ENCODE results near the gene CDKAL1.

CDKAL1 gene

DNA sequence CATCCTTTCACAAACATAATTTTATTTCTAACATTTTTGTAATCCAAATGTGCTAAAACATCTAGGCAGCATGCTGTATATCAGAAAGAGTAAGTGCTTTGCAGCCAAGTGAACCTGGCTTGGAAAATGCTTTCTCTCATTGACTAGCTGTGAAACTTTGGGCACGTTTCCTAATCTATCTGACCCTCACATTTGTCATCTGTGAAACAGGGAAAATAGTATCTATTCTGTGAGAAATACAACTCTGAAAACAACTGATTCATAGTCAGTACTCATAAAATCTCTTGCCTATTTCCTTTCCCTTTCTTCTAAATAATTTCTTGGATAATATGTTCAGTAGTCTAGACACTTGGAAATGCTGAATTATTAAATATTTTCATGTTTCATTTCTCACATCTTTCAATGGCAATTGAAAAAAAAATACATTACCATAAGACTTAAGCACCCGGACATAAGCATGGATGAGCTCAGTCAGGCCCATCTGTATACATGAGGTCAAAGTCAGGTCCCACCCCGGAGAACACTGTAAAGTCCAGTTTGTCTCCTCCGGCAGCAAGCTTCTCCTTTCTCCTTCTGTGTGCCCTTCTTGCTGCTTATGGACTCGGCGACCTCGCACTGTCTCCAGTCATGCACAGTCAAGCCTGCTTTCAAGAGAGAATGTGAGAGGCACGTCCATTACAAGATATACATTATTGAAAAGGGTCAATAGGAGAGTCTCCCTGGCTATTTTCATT, 604.2 kb downstream of the CDKAL1 start:
- no peaks in the 10 kb centered on the region for H3K36me3 ChIP-seq (replicated peaks)
- in situ Hi-C loops (cut with HindIII; ENCODE audit: low pct_ligation_motif_present, low sequenced_read_pairs) = no loop called here
- DNase-seq = no peak
- TF ChIP-seq, protein P1, sequence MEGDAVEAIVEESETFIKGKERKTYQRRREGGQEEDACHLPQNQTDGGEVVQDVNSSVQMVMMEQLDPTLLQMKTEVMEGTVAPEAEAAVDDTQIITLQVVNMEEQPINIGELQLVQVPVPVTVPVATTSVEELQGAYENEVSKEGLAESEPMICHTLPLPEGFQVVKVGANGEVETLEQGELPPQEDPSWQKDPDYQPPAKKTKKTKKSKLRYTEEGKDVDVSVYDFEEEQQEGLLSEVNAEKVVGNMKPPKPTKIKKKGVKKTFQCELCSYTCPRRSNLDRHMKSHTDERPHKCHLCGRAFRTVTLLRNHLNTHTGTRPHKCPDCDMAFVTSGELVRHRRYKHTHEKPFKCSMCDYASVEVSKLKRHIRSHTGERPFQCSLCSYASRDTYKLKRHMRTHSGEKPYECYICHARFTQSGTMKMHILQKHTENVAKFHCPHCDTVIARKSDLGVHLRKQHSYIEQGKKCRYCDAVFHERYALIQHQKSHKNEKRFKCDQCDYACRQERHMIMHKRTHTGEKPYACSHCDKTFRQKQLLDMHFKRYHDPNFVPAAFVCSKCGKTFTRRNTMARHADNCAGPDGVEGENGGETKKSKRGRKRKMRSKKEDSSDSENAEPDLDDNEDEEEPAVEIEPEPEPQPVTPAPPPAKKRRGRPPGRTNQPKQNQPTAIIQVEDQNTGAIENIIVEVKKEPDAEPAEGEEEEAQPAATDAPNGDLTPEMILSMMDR (IDR thresholded peaks at IDR 0.05; ENCODE audit: low read depth, low read length, missing control alignments) = no peak
- H3K27ac ChIP-seq = no peak overlapping the region
- no peaks in the 10 kb centered on the region for H3K27me3 ChIP-seq (replicated peaks)
- H3K4me3 ChIP-seq (ENCODE audit: low read depth, low read length) = no peak overlapping the region

- TF ChIP-seq, protein P1 (IDR thresholded peaks at IDR 0.05; ENCODE audit: low read depth, low read length, missing control alignments) = no peak
- no peaks in the 10 kb centered on the region for H3K36me3 ChIP-seq (replicated peaks)
- no peak overlapping the region for H3K27ac ChIP-seq
- no peaks in the 10 kb centered on the region for H3K27me3 ChIP-seq (replicated peaks)
- no peak overlapping the region for H3K4me3 ChIP-seq (ENCODE audit: low read depth, low read length)
- in situ Hi-C loops (cut with HindIII; ENCODE audit: low pct_ligation_motif_present, low sequenced_read_pairs) = no loop called here
- no peak for DNase-seq
Measured at GRCh38 chr6:21140966-21141365, 606.7 kb downstream of the CDKAL1 start.

GRCh38 chr6:21141616-21142303, 607.5 kb downstream of the CDKAL1 start:
- in situ Hi-C loops (cut with HindIII; ENCODE audit: low pct_ligation_motif_present, low sequenced_read_pairs) = no loop called here
- TF ChIP-seq, protein P1 (IDR thresholded peaks at IDR 0.05; ENCODE audit: low read depth, low read length, missing control alignments) = no peak

GRCh38 chr6:21142741-21143140, 608.5 kb downstream of the CDKAL1 start:
- Histone ChIP-seq H3K36me3 (replicated peaks) (no peaks in the 10 kb centered on the region), H3K27me3 (replicated peaks) (no peaks in the 10 kb centered on the region), H3K27ac (no peak overlapping the region), H3K4me3 (ENCODE audit: low read depth, low read length) (no peak overlapping the region)
- in situ Hi-C loops (cut with HindIII; ENCODE audit: low pct_ligation_motif_present, low sequenced_read_pairs) = no loop called here
- TF ChIP-seq, protein P1 (IDR thresholded peaks at IDR 0.05; ENCODE audit: low read depth, low read length, missing control alignments) = no peak
- no peak for DNase-seq

More at GRCh38 chr6:21141616-21142303, 607.5 kb downstream of the CDKAL1 start:
- Histone ChIP-seq H3K27ac (no peak overlapping the region), H3K36me3 (replicated peaks) (no peaks in the 10 kb centered on the region), H3K4me3 (ENCODE audit: low read depth, low read length) (no peak overlapping the region), H3K27me3 (replicated peaks) (no peaks in the 10 kb centered on the region)
- DNase-seq = no peak

GRCh38 chr6:21143645-21144044, 609.4 kb downstream of the CDKAL1 start:
- H3K4me3 ChIP-seq (ENCODE audit: low read depth, low read length) = no peak overlapping the region
- no peak overlapping the region for H3K27ac ChIP-seq
- TF ChIP-seq, protein P1 (IDR thresholded peaks at IDR 0.05; ENCODE audit: low read depth, low read length, missing control alignments) = no peak
- in situ Hi-C loops (cut with HindIII; ENCODE audit: low pct_ligation_motif_present, low sequenced_read_pairs) = no loop called here
- no peaks in the 10 kb centered on the region for H3K27me3 ChIP-seq (replicated peaks)
- H3K36me3 ChIP-seq (replicated peaks) = no peaks in the 10 kb centered on the region
- no peak for DNase-seq

Measured in brain microvascular endothelial cell (primary cell).